ENCODE data around the gene ACBD6. TPM values are rescaled to one million over a fixed set of nuclear protein-coding genes. Genes with fewer than 3 reads are reported as not detected.

ACBD6 gene
- total RNA-seq, 2 experiments from 2014 or later = 39.8 to 41.3 TPM

- Mint-ChIP-seq H3K27ac (no peak overlapping the region), H3K4me3 (no peak overlapping the region), H3K9me3 (ENCODE audit: low read depth) (no peaks in the 10 kb centered on the region), H3K36me3 (peaks cover 5% of the 10 kb centered on the region), H3K4me1 (no peaks in the 10 kb centered on the region), H3K27me3 (no peaks in the 10 kb centered on the region)
- no peak for ATAC-seq
- no peak for DNase-seq
- CTCF ChIA-PET = no interaction called here
Observed at GRCh38 chr1:180278596-180279395, 223.6 kb downstream of the ACBD6 start.

DNA sequence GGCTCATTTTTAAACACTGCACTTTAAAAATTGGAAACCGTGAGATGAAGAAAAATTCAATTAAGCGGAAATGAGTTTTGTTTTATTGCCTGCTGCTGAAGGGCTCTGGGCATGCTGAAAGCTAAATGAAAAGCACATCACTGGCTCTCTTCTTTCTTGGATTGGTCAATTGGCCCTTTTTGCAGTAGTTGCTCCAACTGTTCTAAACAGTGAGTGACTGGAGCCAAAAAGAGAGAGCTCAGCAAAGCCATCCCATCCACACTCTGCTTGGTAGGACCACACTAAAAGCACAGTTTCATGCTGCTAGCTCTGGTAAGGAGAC lies 224.2 kb downstream of the ACBD6 start:
- CTCF ChIA-PET = no interaction called here
- no peak for DNase-seq

DNA sequence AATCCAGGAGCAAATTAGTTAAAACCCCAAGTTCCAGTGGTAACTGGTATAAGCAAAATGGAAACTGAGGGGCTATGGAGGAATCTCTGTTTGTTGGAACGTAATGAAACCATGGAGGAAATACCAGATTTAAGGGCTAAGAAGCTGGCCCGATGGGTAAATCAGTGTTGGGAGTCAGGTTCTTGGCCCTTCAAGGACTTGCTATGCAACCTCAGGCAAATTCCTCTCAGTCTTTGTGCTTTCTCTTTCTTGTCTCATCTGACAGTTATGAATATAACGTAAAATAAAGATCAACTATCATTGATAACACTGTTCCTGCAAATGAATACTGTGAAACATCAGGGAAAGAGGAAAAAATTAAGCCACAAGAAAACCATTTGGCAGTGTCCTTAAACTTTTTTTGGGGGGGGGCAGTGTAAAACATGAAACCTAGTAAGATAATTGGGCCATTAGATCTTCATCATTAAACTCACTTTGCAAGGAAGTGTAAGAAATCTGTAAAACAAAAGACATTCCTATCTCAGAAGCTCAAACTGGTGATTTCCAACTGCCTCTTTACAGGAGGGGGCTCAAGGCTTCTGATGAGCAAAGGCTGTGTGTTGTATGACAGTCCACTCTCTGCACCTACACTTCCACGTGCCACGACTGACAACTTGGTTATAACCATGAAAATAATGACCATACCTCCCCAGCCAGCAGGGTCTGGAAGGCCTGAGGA lies 224.7 kb downstream of the ACBD6 start:
- Mint-ChIP-seq H3K36me3 (peaks cover 5% of the 10 kb centered on the region), H3K27ac (no peak overlapping the region), H3K9me3 (ENCODE audit: low read depth) (no peaks in the 10 kb centered on the region), H3K4me1 (no peaks in the 10 kb centered on the region), H3K4me3 (no peak overlapping the region), H3K27me3 (no peaks in the 10 kb centered on the region)
- CTCF ChIA-PET = interaction anchor here (0.7 kb wide), 1 partner anchor 24 kb away, joined by 3 read pairs; no protein-coding TSS in a partner anchor
- no peak for ATAC-seq
- no peak for DNase-seq

More for the DNA sequence above, 224.2 kb downstream of the ACBD6 start:
- Mint-ChIP-seq H3K27ac (no peak overlapping the region), H3K27me3 (no peaks in the 10 kb centered on the region), H3K36me3 (peaks cover 5% of the 10 kb centered on the region), H3K4me3 (no peak overlapping the region), H3K4me1 (no peaks in the 10 kb centered on the region), H3K9me3 (ENCODE audit: low read depth) (no peaks in the 10 kb centered on the region)
- ATAC-seq = no peak

GRCh38 chr1:180275726-180276125 lies 226.7 kb downstream of the ACBD6 start:
- DNase-seq = no peak
- Mint-ChIP-seq H3K4me3 (no peak overlapping the region), H3K36me3 (peaks cover 5% of the 10 kb centered on the region), H3K27ac (no peak overlapping the region), H3K9me3 (ENCODE audit: low read depth) (no peaks in the 10 kb centered on the region), H3K27me3 (no peaks in the 10 kb centered on the region), H3K4me1 (no peaks in the 10 kb centered on the region)
- CTCF ChIA-PET = no interaction called here
- ATAC-seq = no peak

DNA sequence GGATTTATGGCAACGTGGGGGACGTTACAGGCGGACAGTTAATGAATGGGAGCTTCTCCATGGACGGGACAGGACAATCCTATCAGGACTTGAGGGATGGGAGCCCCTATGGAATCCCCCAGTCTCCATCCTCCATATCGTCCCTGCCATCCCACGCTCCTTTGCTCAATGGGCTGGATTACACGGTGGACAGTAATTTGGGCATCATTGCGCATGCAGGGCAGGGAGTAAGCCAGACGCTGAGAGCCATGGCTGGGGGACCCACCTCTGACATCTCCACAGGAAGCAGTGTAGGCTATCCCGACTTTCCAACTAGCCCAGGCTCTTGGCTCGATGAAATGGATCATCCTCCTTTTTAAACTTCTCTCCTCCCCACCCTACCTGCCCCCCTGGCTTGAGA lies 228.2 kb downstream of the ACBD6 start:
- ATAC-seq (no peak), DNase-seq (no peak)
- no peaks in the 10 kb centered on the region for H3K9me3 Mint-ChIP-seq (ENCODE audit: low read depth)
- H3K4me3 Mint-ChIP-seq = no peak overlapping the region
- H3K27ac Mint-ChIP-seq = no peak overlapping the region
- H3K4me1 Mint-ChIP-seq = no peaks in the 10 kb centered on the region
- H3K36me3 Mint-ChIP-seq = peaks cover 1% of the 10 kb centered on the region
- H3K27me3 Mint-ChIP-seq = no peaks in the 10 kb centered on the region
- CTCF ChIA-PET = interaction anchor here (1.3 kb wide), 1 partner anchor 21 kb away, joined by 5 read pairs; no protein-coding TSS in a partner anchor

- Mint-ChIP-seq H3K9me3 (ENCODE audit: low read depth) (no peaks in the 10 kb centered on the region), H3K27ac (no peak overlapping the region), H3K36me3 (peaks cover 1% of the 10 kb centered on the region), H3K4me1 (no peaks in the 10 kb centered on the region), H3K27me3 (no peaks in the 10 kb centered on the region), H3K4me3 (no peak overlapping the region)
- ATAC-seq (no peak), DNase-seq (no peak)
- CTCF ChIA-PET = interaction anchor here (0.9 to 1.3 kb wide), 2 partner anchors 20 to 143 kb away, joined by 4 to 5 read pairs; no protein-coding TSS in a partner anchor
Observed at GRCh38 chr1:180273066-180273465, 229.3 kb downstream of the ACBD6 start.

DNA sequence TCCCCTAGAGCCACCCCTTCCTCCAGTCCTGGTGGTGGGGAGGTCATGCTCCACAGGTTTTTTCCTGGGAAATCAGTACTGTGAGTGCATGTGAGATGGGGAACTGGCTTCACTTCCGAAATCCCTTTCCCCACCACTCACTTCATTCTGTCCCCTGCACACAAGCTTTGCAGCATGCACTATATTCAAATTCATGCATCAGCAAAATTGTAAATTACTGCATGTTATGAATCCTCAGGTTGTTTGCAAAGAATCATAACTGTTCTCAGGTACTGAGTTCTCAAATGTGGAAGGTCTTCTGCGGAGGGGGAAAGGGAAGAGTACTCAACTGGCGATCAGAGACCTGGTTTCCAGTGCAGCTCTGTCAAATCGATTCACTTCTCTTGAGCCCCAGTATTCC lies 230.0 kb downstream of the ACBD6 start:
- Mint-ChIP-seq H3K4me3 (no peak overlapping the region), H3K9me3 (ENCODE audit: low read depth) (no peaks in the 10 kb centered on the region), H3K4me1 (no peaks in the 10 kb centered on the region), H3K36me3 (no peaks in the 10 kb centered on the region), H3K27ac (no peak overlapping the region), H3K27me3 (no peaks in the 10 kb centered on the region)
- no peak for ATAC-seq
- DNase-seq = no peak
- CTCF ChIA-PET = no interaction called here

- H3K27me3 Mint-ChIP-seq = no peaks in the 10 kb centered on the region
- H3K4me1 Mint-ChIP-seq = no peaks in the 10 kb centered on the region
- H3K36me3 Mint-ChIP-seq = no peaks in the 10 kb centered on the region
- ATAC-seq = no peak
- DNase-seq = peak; percentile 33
- no peaks in the 10 kb centered on the region for H3K9me3 Mint-ChIP-seq (ENCODE audit: low read depth)
- H3K27ac Mint-ChIP-seq = no peak overlapping the region
- CTCF ChIA-PET = interaction anchor here (1.3 kb wide), 1 partner anchor 13 kb away, joined by 3 read pairs; no protein-coding TSS in a partner anchor
- H3K4me3 Mint-ChIP-seq = no peak overlapping the region
Observed at GRCh38 chr1:180271272-180272255, 230.8 kb downstream of the ACBD6 start.

DNA sequence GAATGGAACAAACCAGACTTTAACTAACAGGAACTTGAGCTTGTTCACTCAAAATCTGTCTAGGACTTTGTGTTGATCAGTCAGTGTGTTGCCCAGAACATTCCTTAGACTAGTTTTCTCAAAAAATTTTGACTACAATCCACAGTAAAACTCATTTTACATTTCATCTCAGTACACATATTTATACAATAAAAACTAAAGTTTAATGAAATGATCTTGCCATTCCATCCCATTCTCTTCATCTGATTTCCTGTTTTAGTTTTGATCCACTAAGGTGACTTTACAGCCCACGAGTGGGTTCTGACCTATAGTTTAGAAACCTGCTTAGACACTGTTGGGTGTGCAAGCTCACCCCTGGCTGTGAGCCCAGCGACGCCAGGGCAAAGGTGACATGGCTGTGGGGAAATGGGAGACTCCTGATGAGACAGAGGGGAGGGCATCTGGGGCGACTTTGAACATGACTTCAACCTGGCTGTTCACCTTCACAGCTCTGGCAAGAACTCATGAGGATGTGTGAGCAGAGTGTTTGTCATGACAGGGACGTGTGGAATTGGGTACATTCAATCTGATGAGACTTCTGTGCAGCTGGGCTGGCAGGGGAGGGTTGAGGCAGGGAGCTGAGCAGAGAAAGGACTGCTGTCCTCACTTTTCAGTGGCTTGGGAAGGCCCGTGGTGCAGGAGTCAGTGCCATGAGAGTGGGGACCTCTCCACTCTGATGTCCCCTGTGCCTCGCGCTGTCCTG lies 231.7 kb downstream of the ACBD6 start:
- Mint-ChIP-seq H3K4me1 (no peaks in the 10 kb centered on the region), H3K27ac (no peak overlapping the region), H3K9me3 (ENCODE audit: low read depth) (no peaks in the 10 kb centered on the region), H3K36me3 (no peaks in the 10 kb centered on the region), H3K4me3 (no peak overlapping the region), H3K27me3 (no peaks in the 10 kb centered on the region)
- CTCF ChIA-PET = interaction anchor here (1.3 kb wide), 1 partner anchor 14 kb away, joined by 3 read pairs; no protein-coding TSS in a partner anchor
- ATAC-seq = no peak
- DNase-seq = peak; percentile 32

DNA sequence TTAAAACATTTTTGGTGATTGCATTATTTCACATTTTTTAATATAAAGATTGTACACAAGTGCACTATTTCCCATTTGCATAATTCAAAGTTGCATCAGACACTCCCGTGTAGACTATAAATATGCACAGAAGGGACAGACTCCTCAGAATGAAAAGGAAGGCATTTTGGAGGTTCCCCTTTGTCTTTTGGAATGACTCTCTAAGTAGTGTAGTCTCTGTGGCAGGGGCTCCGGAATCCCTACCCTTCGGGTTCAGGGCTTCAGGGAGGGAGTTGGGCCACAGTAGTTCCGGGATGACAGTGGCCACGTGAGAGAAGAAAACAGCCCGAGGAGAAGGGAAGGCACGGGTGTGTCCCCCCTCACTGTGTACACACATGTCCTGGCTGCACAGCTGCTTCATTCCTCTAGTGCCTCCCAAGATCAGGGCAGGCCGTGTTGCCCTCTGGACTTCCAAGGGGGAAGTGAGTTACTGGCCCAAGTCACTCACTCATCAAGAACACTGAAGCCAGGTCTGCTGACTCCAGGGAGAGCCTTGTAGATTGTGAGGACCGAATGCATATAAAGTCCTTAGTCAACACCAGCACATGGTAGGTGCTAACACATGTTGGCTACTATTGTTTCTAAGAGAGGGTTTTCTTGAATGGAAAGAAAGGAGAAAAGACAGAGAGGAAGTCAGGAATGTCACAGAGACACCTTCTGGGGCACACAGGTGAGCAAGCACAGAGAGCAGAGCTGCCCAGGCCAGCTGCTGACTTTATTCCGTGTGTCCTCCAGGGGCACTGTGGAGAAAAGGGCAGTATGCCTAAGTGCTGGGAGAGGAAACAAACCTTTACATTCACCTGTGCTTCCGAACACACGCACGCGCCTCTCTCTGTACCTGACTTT lies 232.5 kb downstream of the ACBD6 start:
- DNase-seq = peak; percentile 35
- no peaks in the 10 kb centered on the region for H3K9me3 Mint-ChIP-seq (ENCODE audit: low read depth)
- no peak overlapping the region for H3K27ac Mint-ChIP-seq
- no peaks in the 10 kb centered on the region for H3K4me1 Mint-ChIP-seq
- CTCF ChIA-PET = interaction anchor here (1.3 kb wide), 1 partner anchor 15 kb away, joined by 3 read pairs; no protein-coding TSS in a partner anchor
- no peak overlapping the region for H3K4me3 Mint-ChIP-seq
- no peak for ATAC-seq
- H3K27me3 Mint-ChIP-seq = no peaks in the 10 kb centered on the region
- no peaks in the 10 kb centered on the region for H3K36me3 Mint-ChIP-seq

DNA sequence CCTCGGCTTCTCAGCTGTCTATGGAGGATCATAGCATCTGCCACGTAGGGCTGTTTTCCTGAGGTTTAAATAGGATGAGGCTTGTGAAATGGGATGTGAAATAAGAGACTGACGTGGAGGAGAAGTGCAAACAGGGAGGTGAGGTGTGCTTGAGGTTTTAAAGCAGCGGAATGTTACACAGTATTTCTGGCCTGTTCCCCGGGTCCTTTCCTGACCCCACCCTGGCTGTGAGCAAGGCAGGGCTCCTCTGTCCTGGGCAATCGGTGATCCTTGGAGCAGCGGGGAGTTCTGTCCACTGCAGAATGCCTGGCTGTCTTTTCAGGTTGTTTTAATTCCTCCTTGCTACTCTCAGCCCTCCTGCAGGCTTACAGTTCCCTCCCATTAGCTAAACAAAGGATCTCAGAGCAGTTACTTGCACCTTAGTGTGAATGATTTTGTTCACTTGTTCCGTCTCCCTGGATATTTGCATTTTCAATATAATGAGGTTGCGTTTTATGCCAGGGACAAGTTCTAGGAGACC lies 233.8 kb downstream of the ACBD6 start:
- CTCF ChIA-PET = interaction anchor here (0.7 kb wide), 1 partner anchor 16 kb away, joined by 3 read pairs; no protein-coding TSS in a partner anchor
- ATAC-seq (no peak), DNase-seq (peak; percentile 36)
- H3K36me3 Mint-ChIP-seq = no peaks in the 10 kb centered on the region
- no peaks in the 10 kb centered on the region for H3K4me1 Mint-ChIP-seq
- no peaks in the 10 kb centered on the region for H3K27me3 Mint-ChIP-seq
- H3K9me3 Mint-ChIP-seq (ENCODE audit: low read depth) = no peaks in the 10 kb centered on the region
- H3K27ac Mint-ChIP-seq = no peak overlapping the region
- H3K4me3 Mint-ChIP-seq = no peak overlapping the region
